Activated gamma-delta T cell treated with Interleukin-2 at 50 U/mL for 16 hours (primary cell): ENCODE results near the gene PFKFB4.
"Not testable (repeated sequence)": the region's sequence is repeated elsewhere in the genome, so short reads cannot be mapped to it uniquely, and the experiment has no call there.

Experiments
- DNase-seq: peaks from one replicate; pipeline ENCODE4 v3.0.0-alpha.2; 2020

Gene PFKFB4

DNA sequence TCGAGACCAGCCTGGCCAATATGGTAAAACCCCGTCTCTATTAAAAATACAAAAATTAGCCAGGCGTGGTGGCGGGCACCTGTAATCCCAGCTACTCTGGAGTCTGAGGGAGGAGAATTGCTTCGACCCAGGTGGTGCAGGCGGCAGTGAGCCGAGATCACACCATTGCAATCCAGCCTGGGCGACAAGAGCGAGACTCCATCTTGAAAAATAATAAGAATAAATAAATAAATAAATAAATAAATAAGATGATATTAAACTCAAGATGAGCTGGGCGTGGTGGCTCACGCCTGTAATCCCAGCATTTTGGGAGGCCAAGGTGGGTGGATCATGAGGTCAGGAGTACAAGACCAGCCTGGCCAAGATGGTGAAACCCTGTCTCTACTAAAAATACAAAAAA lies 75.7 kb downstream of the PFKFB4 start:
- not testable (repeated sequence) for DNase-seq

DNA sequence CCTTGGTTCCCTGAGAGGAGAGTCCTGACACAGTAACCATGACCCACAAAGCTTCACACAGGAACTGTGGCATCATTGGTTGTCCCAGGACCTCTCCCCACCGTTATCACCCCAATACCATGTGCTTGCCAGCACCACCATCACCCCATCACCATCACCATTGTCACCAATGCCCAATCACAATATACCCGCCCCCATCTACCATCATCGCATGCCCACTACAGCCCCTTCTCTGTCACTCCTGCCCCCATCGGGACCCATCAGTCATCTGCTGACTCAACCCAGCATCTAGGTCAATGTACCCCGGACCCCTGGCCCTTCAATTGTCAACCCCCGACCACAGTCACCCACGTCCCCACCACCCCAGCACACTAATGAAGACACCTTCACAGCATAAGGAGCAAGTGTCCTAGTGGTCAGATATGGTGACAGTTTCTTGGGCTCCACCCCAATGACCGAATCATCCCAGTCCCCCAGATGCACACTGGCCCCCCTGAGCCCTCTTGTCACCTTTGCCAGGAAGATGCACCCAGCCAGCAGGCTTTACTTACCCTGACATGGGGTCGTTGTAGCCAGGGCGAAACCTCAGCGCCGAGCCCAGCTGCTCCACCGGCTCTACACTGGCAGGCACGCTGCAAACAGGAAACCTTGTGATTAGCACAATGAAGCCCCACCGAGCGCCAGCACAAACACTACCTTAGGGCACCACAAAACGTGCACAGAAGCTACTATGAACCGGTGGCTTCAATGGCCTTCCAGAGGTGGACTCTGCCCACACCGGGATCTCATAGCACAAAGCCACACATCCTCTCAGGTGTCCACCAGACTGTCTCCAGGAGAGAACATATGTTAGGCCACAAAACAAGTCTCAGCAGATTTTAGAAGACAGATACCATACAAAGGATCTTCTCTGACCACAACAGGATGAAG lies 77.7 kb downstream of the PFKFB4 start:
- peak; percentile 69 for DNase-seq

DNA sequence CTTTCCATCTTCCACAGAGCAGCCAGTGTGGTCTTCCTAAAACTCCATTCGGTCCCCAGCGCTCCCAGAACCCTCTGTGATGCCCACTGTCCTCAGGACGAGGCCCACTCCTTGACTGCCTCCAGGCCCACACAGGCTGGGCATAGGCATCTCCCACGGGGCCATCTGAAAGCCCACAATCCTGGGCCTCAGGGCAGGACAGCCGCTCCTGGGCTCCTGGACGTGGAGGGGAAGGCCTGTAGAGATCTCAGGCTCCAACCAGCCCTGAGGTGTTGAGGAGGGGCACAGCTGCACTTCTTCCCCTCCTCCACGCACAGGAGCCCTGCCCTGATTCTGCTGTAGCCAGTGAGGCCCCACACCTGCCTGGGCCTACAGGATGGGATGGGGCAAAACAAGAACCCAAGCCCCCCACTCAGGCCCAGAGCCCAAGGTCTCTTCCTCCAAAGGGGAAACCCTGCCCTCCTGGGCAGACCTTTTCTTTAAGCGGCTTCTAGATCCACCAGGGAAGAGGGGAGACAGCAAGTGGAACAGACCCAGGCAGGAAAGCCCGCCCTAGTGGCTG lies 78.6 kb downstream of the PFKFB4 start:
- no peak for DNase-seq

DNA sequence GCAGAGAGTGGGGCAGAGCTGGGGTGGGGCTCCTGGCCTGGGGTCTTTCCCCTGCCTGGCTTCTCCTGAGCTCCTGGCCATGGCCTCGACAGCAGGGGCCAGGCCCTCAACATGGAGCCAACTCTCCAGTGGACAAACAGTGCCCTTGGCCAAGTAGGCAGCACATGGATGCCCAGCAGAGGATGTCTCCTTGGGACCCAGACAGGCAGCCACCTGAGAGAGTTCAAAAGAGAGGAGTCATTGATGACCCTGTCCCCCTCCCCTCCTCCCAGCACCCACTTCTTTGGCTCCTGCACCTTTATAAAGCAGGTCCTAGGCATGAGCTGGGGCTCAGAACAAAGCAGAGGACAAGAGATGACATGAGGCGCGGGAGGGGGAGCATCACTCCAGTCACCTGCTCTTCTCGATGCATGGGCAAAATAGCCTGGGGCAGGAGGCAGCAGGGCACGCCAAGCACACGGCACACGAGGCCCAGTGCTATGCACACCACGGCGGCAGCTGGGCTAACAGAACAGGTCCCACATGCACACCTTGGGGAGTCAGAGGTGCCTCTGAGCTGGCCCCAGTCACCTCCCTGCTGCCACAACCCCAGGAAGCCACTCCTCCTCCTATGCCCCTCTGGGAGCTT lies 80.1 kb downstream of the PFKFB4 start:
- no peak for DNase-seq

DNA sequence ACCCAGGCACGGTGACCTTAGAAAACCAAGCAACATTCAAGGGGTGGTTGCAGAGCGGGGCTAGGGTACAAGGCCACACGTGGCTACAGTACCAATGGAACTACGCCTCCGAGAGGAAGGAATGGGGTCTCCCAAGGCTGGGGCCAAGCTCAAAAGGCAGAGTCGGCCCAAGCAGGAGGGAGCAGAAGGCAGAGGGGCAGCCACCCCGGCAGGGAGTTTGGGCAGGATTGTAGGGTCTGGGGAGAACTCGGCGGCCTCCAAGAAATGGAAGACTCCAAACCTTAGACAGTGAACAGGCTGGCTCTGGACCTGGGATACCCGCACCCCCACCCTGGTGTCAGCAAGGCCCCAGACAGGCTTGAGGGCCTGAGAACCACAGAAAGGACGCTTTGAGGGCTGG lies 81.4 kb downstream of the PFKFB4 start:
- no peak for DNase-seq

DNA sequence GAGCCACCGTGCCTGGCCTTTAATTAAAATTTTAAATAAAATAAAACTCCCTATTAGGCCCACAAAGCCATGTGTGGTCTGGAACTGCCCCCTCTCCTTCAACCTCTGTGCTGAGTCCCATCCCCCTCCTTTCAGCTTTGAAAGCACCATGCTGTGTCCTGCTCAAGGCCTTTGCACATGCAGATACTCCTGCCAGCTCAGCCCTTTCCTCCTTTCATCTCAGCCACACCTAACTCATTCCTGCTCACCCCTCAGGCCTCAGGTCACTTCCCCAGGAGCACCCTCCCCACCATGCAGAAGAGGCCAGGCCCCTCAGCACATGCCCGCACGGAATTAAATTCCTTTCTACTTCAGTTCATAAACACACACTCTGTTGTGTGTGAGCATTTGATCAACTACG lies 82.0 kb downstream of the PFKFB4 start:
- no peak for DNase-seq

DNA sequence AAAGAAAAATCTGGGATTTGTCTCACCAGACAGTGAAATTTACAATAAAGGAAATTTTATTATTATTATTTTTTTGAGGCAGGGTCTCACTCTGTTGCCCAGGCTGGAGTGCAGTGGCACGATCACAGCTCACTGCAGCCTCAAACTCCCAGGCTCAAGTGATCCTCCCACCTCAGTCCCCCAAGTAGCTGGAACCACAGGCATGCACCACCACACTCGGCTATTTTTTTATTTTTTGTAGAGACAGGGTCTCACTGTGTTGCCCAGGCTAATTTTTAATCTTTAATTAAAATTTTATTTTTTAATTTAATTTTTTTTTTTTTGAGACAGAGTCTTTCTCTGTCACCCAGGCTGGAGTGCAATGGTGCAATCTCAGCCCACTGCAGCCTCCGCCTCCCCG lies 82.6 kb downstream of the PFKFB4 start:
- DNase-seq: not testable (repeated sequence)

DNA sequence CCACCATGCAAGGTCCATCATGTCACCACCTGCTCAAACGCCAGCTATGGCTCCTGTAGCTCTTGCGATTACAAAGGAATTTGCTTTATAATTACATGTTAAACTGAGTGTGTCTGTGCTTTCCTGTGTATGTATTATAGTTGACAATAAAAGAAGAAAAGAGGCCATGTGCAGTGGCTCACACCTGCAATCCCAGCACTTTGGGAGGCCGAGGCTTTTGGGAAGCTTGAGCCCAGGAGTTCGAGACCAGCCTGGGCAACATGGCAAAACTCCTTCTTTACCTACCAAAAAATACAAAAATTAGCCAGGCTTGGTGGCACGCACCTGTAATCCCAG lies 83.0 kb downstream of the PFKFB4 start:
- DNase-seq: no peak

DNA sequence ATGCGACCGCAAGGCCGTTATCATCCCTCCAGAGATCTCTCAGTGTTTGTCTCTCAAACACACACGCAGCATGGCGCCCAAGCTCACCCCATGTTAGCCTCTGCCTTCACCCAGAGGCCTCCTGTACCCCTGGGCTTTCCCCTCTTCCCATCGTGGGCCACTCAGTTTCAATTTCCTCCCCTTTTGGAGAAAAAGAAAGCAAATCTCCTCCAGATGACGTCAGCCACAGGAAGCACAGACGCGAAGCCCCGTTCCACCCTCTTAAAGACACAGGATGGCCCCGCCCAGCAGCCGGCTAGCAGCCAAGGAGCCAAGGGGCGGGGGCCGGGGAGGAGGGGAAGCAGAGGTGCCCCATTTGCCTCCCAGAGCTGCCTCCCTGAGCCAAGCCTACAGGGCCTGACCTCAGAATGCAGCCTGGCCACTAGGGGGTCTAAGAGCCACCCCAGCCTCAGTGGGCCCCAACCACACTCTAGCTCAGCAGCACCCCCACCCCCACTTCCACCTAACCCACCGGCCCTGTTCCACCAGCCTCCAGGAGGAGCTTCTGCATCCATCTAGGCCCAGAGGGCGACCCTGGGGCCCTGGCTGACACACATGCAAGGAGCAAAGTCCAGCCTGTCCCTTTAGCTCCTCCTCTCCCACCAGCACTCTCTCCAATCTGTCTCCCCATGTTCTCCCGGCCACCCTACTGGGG lies 83.5 kb downstream of the PFKFB4 start:
- DNase-seq: peak; percentile 88

DNA sequence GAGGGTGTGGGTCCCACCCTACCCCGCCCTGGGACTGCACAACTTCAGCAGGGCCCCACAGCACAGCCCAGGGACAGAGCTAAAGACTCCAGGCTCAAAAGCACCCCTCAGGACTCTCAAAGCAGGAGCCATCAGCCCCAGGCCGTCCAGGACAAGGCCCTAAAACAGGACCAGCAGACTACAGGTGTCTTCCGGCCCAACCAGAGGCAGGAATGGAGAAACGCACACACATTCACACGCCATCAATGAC lies 84.0 kb downstream of the PFKFB4 start:
- no peak for DNase-seq

DNA sequence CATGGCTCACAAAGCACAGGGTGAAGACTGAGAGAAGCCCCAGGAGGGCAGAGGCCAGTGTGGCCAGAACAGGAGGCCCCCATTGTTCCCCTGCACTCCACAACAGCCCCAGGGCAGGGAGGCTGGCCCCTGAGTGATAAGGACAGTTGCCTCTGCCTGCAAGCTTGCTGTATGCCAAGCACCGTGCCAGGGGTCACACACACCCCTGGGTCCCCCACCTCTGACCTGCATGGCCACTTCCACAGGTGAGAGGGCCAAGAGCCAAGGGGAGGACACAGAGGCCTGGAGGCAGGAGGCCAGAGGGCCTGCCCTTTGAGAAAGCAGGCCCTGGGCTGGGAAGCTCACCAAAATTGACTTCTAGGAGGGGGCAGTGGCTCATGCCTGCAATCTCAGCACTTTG lies 86.3 kb downstream of the PFKFB4 start:
- DNase-seq: no peak

DNA sequence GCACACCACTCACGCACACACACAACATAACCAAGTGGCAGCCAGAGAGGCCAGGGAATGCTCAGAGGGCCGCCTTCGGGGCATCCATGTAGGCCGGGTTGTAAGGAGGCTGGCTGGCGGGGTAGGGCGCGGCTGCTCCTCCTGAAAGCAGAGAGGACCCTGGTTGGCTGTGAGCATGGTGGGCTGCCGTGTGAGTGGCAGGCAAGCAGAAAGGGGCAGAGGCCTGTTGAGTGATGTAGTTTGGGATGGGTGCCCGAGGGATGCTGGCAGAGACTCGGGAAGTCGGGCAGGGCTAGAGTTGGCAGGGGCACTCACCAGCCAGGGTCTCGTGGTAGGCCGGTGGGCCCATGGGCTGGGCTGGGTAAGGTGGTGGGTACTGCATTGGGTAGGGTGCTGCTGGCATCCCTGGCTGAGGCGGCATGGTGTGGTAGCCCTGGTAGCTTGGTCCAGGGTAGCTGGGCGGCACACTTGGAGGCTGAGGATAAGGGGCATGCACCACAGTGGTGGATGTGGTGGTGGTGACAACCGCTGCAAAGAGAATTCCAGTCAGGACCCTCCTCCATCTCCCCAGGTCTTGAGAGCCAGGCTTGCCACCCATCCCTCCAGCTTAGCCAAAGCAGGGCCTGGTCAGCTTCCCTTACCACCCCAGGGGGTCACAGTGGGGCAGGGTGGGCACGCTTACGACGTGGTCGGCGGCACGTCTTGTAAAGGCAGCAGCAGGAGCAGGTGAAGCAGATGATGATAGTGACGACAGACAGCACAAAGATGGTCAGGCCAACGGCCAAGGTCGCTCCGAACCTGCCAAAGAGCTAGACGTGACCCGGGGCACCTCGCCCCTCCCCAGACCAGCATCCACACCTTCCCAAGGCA lies 87.3 kb downstream of the PFKFB4 start:
- DNase-seq: no peak

DNA sequence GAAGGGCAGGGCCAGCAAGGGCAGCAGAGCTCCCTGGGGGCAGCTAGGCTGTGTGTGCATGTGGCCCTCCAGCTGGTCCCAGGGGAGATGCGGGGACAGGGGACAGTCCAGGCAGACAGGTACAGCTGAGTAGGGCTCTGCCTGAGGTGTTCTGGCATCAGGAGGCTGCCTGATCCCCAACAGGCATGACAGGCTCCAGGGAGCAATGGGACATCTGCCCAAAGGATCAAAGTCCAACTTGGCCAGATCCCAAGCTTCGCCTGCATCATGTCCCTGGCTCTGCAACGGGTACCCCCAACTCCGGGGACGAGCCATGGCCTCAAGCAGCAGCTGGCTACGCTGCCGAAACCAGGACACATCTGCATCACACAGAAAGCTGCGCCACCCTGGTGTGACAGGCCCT lies 88.3 kb downstream of the PFKFB4 start:
- DNase-seq: no peak
